ENCODE results near the gene PGM2. TPM values are rescaled to one million over a fixed set of nuclear protein-coding genes. Genes with fewer than 3 reads are reported as not detected.

The PGM2 gene
- total RNA-seq, 2 donors from 2014 or later, result 21.5 to 25.1 TPM

GRCh38 chr4:37884855-37885487 is 58.5 kb downstream of the PGM2 start:
- H3K27ac ChIP-seq (ENCODE audit: low read depth, low read length), result no peak overlapping the region
- H3K4me3 Mint-ChIP-seq, result no peak overlapping the region
- H3K4me1 ChIP-seq (ENCODE audit: control insufficient read depth, insufficient read depth, low read length), result no peaks in the 10 kb centered on the region
- DNase-seq, result no peak
- H3K27me3 Mint-ChIP-seq (ENCODE audit: insufficient read depth), result peaks cover 42% of the 10 kb centered on the region
- H3K9ac ChIP-seq (ENCODE audit: extremely low read depth, low read length, poor library complexity, severe bottlenecking), result no peak overlapping the region
- TF ChIP-seq CTCF (conservative IDR thresholded peaks at IDR 0.05), result no peak
- no peaks in the 10 kb centered on the region for H3K36me3 ChIP-seq (ENCODE audit: control insufficient read depth, insufficient read depth, low read length)
- H3K4me3 ChIP-seq (ENCODE audit: low read length), result no peak overlapping the region
- 90 to 100% methylated on average over 1 to 3 of the region's 3 CpGs for WGBS, 2 experiments (ENCODE audit: insufficient coverage in 1 of 2, insufficient read length in 1 of 2)
- no peaks in the 10 kb centered on the region for H3K36me3 Mint-ChIP-seq (ENCODE audit: low read depth)
- H3K27ac Mint-ChIP-seq, result no peak overlapping the region
- peaks cover 14% of the 10 kb centered on the region for H3K9me3 ChIP-seq (ENCODE audit: control insufficient read depth, low read length)
- H3K4me1 Mint-ChIP-seq, result peaks cover 4% of the 10 kb centered on the region
- peaks cover 52% of the 10 kb centered on the region for H3K27me3 ChIP-seq (ENCODE audit: control insufficient read depth, insufficient read depth, low read length, poor library complexity, severe bottlenecking)
- peaks cover 5% of the 10 kb centered on the region for H3K9me3 Mint-ChIP-seq

- Mint-ChIP-seq H3K4me1 (peaks cover 7% of the 10 kb centered on the region), H3K36me3 (ENCODE audit: low read depth) (no peaks in the 10 kb centered on the region), H3K9me3 (peaks cover 5% of the 10 kb centered on the region), H3K4me3 (no peak overlapping the region), H3K27ac (no peak overlapping the region), H3K27me3 (ENCODE audit: insufficient read depth) (peaks cover 48% of the 10 kb centered on the region)
- no peak overlapping the region for H3K27ac ChIP-seq (ENCODE audit: low read depth, low read length)
- H3K4me1 ChIP-seq (ENCODE audit: control insufficient read depth, insufficient read depth, low read length), result no peaks in the 10 kb centered on the region
- H3K36me3 ChIP-seq (ENCODE audit: control insufficient read depth, insufficient read depth, low read length), result no peaks in the 10 kb centered on the region
- DNase-seq, result no peak
- H3K27me3 ChIP-seq (ENCODE audit: control insufficient read depth, insufficient read depth, low read length, poor library complexity, severe bottlenecking), result peaks cover 57% of the 10 kb centered on the region
- TF ChIP-seq CTCF (conservative IDR thresholded peaks at IDR 0.05), result no peak
- peaks cover 14% of the 10 kb centered on the region for H3K9me3 ChIP-seq (ENCODE audit: control insufficient read depth, low read length)
- H3K4me3 ChIP-seq (ENCODE audit: low read length), result no peak overlapping the region
- WGBS, 2 experiments (ENCODE audit: insufficient coverage in 1 of 2, insufficient read length in 1 of 2), result 83 to 92% methylated on average over 4 to 8 of the region's 8 CpGs
- no peak overlapping the region for H3K9ac ChIP-seq (ENCODE audit: extremely low read depth, low read length, poor library complexity, severe bottlenecking)
These were observed 59.0 kb downstream of the PGM2 start for GRCh38 chr4:37885496-37885895.

GRCh38 chr4:37889849-37890800 is 63.6 kb downstream of the PGM2 start:
- no peak overlapping the region for H3K9ac ChIP-seq (ENCODE audit: extremely low read depth, low read length, poor library complexity, severe bottlenecking)
- 10 to 11% methylated on average over 17 to 63 of the region's 63 CpGs for WGBS, 2 experiments (ENCODE audit: insufficient coverage in 1 of 2, insufficient read length in 1 of 2)
- Mint-ChIP-seq H3K4me3 (peak overlapping the region; percentile 56), H3K9me3 (no peaks in the 10 kb centered on the region), H3K4me1 (peaks cover 7% of the 10 kb centered on the region), H3K27ac (no peak overlapping the region), H3K36me3 (ENCODE audit: low read depth) (no peaks in the 10 kb centered on the region), H3K27me3 (ENCODE audit: insufficient read depth) (peaks cover 79% of the 10 kb centered on the region)
- H3K9me3 ChIP-seq (ENCODE audit: control insufficient read depth, low read length), result peaks cover 3% of the 10 kb centered on the region
- H3K27me3 ChIP-seq (ENCODE audit: control insufficient read depth, insufficient read depth, low read length, poor library complexity, severe bottlenecking), result peaks cover 88% of the 10 kb centered on the region
- DNase-seq, result peak; percentile 63
- no peak for TF ChIP-seq CTCF (conservative IDR thresholded peaks at IDR 0.05)
- no peak overlapping the region for H3K27ac ChIP-seq (ENCODE audit: low read depth, low read length)
- no peaks in the 10 kb centered on the region for H3K36me3 ChIP-seq (ENCODE audit: control insufficient read depth, insufficient read depth, low read length)
- peak overlapping the region; percentile 64 for H3K4me3 ChIP-seq (ENCODE audit: low read length)
- H3K4me1 ChIP-seq (ENCODE audit: control insufficient read depth, insufficient read depth, low read length), result no peaks in the 10 kb centered on the region
